ENCODE data around the gene SLC44A4.

- TF ChIP-seq POLR2AphosphoS5 (IDR thresholded peaks at IDR 0.05; ENCODE audit: borderline replicate concordance, low read depth, low read length) (no peak), EZH2 (IDR thresholded peaks at IDR 0.05) (no peak)
Measured at GRCh38 chr6:31850765-31851484, 27.9 kb downstream of the SLC44A4 start.
